ENCODE results near the gene BUD31.

The BUD31 gene

GRCh38 chr7:99437946-99438572 is 29.3 kb downstream of the BUD31 start:
- peak; percentile 6 for DNase-seq

DNA sequence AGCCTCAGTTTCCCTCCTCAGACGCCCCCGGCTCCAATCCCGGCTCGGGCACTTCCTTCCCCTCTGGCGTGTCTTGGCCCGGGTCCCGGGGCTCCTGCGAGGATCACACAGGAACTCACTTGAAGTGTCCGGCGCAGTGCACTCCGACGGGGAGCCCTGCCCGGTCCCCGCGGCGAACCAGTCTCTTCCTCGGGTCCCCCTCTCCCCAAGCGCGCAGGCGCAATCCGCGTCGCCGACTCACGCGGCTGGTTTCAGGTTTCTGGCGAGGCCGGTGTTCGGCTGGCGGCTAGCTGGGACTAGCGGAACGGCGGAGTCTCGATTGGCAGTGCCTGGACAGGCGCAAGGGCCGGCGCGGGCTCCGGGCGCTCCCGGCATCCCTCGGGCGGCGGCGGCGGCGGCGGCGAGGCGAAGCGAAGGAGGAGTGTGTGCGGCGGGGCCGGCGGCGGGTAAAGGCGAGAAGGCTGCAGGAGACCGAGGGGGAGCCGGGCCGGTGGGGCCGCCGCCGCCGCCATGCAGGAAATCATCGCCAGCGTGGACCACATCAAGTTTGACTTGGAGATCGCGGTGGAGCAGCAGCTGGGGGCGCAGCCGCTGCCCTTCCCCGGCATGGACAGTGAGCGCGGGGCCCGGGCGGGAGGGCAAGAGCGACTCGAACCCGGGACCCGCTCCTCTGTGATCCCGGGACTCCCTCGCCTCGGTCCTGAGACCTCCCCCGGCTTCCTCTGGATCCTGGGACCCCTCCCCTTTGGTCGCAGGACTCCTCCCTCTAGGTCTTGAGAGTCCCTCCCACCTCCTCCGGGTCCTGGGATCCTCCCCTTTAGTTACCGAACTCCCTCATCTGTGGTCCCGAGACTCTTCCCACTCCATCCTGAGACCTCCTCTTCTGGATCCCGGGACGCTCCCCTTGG is 30.1 kb downstream of the BUD31 start, which contains the start of the genes CPSF4 and PTCD1:
Gene CPSF4 (plus strand): TSS at position 371 of the 908 bp plus-strand sequence. CDS start 140 bp downstream, at position 511.
Gene PTCD1 (minus strand): TSS at position 226 of the 908 bp plus-strand sequence. CDS start 3,556 bp downstream, outside the sequence.
- peak; percentile 93 for DNase-seq

GRCh38 chr7:99440195-99440594 is 31.4 kb downstream of the BUD31 start:
- no peak for DNase-seq

- DNase-seq, result no peak
Measured at GRCh38 chr7:99446096-99446495, 37.3 kb downstream of the BUD31 start.

- peak; percentile 13 for DNase-seq
Measured at GRCh38 chr7:99447943-99448342, 39.2 kb downstream of the BUD31 start.

DNA sequence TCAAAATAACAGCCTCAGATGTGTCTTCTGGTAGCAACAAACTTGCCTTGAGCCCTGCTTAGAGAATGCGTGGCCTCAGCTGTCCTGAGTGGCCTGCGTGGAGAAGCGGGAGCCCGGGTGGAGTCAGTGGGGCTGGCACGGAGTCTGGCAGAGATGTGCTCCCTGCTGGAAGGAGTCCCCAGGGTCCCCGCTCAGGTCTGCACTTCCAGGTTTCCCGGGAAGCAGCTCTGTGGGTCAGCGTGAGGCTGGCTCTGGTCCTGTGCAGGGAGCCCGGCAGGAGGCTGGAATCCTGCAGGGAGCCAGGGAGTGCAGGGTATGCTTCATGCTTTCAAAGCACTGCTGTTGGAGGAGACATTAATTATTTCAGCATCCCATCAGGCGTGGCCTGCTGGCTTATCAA is 40.1 kb downstream of the BUD31 start:
- DNase-seq, result no peak

DNA sequence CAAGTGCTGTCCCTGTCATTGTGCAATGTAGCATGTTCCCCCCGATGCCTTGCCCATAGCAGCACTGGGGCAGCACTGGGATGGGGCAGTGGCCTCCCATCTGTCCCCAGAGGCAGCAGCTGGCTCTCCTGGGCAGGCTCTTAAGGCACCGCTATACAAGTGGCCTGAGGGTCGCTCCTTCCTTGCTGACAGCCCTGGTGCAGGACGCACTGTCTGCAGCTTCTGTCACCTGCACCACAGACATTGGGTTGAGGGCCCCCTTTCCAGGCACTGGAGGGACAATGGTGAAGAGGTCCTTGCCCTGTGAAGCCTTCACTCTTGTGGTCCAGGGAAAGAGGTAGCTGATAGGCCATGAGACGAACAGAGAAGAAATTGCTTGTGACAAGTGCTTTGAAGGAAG is 40.6 kb downstream of the BUD31 start:
- no peak for DNase-seq

- no peak for DNase-seq
Measured at GRCh38 chr7:99451936-99452335, 43.2 kb downstream of the BUD31 start.

DNA sequence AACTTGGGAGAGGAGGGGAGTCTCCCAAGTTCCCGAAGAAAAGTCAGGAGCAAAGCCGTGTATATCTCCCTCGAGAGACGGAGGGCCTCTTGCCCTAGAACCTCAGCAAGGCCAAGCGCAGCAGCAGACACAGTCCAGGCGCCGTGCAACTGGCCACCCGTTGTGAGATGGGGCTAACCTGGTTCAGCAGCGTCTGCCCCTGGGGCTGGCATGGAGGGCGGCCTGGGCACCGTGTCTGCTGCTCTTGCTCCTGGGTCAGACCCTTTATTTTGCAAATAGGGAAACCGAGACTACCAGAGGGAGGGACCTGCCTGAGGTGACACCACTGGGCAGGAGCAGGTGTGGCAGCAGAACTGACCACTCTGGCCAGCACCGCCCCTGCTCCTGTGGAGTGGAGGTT is 43.8 kb downstream of the BUD31 start:
- DNase-seq, result no peak

GRCh38 chr7:99453105-99453504 is 44.3 kb downstream of the BUD31 start:
- DNase-seq, result no peak

GRCh38 chr7:99455874-99456273 is 47.1 kb downstream of the BUD31 start:
- no peak for DNase-seq

DNA sequence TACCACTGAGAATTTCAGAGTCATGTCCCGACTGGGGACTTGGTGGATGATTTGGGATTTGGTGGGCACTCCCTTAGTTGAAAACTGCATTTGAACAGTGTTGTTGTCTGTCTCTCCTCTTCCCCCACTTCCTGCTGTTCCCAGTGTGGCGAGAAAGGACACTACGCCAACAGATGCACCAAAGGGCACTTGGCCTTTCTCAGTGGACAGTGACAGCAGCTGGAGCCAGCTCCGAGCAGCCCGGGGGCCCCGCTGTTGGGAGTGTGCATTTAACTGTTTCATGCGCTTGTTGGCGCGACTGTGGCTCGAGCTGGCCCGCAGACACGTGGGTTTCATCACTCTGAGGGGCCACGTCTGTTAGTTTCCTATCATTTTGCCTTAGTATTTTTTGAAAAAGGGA is 47.5 kb downstream of the BUD31 start:
- no peak for DNase-seq

DNA sequence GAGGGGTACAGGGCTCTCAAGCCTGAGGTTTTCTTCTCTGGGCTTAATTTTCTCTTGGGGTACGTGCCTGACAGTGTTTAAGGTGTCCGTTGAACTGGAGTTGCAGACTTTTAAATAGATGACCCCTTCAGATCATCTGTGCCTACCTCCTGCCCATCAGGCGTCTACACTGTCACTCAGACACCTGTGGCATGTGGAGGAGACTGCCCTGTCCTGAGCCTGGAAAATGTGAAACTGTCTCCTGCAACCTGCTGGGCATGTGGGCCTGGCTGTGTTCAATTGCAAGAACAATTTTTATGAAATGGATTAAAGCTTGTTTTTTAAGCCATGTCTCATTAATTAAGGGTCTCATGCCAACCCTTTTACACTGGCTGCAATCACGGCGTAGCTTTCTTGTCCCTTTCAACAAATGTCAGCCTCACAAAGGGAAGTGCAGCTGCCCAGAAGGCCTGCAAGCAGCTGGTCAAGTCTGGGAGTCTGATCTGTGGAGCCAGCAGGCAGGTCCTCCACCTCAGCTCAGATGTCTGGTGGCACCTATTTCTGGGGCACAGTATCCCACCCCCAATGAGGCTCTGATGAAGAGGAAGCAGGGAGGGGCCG is 48.4 kb downstream of the BUD31 start:
- DNase-seq, result no peak

- no peak for DNase-seq
Measured at GRCh38 chr7:99457650-99458493, 49.1 kb downstream of the BUD31 start.

- no peak for DNase-seq
Measured at GRCh38 chr7:99459087-99459486, 50.3 kb downstream of the BUD31 start.

GRCh38 chr7:99460651-99461050 is 51.9 kb downstream of the BUD31 start:
- DNase-seq, result no peak

DNA sequence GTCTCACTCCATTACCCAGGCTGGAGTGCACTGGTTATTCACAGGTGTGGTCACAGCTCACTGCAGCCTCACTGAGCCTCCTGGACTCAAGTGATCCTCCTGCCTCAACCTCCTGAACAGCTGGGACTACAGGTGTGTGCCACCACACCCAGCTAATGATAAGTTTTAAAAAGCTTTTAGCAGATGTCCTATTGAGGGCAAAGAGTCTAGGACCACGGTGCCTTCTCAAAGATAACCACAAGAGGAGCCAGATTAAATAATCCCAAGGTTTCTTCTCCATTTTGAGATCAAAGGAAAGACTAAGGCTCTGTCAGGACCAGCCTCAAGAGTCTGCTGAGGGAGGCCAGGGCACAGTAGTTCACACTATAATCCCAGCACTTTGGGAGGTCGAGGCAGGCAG is 52.5 kb downstream of the BUD31 start:
- no peak for DNase-seq

GRCh38 chr7:99465421-99465768 is 56.6 kb downstream of the BUD31 start:
- DNase-seq, result no peak

- no peak for DNase-seq
Measured at GRCh38 chr7:99468336-99468918, 59.7 kb downstream of the BUD31 start.

Data from CD4-positive, alpha-beta T cell treated with Interleukin-6 for 4 hours (primary cell).